ENCODE data around the gene SART1.
A peak's percentile ranks its signal among the peaks of the same experiment; 100 is the strongest.
"Not testable (repeated sequence)": the region's sequence is repeated elsewhere in the genome, so short reads cannot be mapped to it uniquely, and the experiment has no call there.

SART1 gene

GRCh38 chr11:65932558-65932919, 29.0 kb upstream of the SART1 start:
- peak; percentile 16 for DNase-seq

- no peak for DNase-seq
These were observed 27.5 kb upstream of the SART1 start for GRCh38 chr11:65934014-65934413.

GRCh38 chr11:65937766-65938165, 23.8 kb upstream of the SART1 start:
- DNase-seq, result no peak

- no peak for DNase-seq
These were observed 19.7 kb upstream of the SART1 start for GRCh38 chr11:65941720-65942310.

GRCh38 chr11:65942531-65942930, 19.0 kb upstream of the SART1 start:
- no peak for DNase-seq

- DNase-seq, result no peak
These were observed 17.3 kb upstream of the SART1 start for GRCh38 chr11:65944191-65944590.

- no peak for DNase-seq
These were observed 16.8 kb upstream of the SART1 start for GRCh38 chr11:65944767-65945166.

GRCh38 chr11:65945430-65945911, 16.1 kb upstream of the SART1 start, which contains the start of gene TSGA10IP:
Gene TSGA10IP (plus strand): TSS chr11:65945480. CDS start chr11:65945676, 196 bp downstream.
- no peak for DNase-seq

GRCh38 chr11:65945941-65946558, 15.5 kb upstream of the SART1 start:
- no peak for DNase-seq

- no peak for DNase-seq
These were observed 14.9 kb upstream of the SART1 start for GRCh38 chr11:65946655-65947054.

- no peak for DNase-seq
These were observed 14.4 kb upstream of the SART1 start for GRCh38 chr11:65947133-65947532.

GRCh38 chr11:65947603-65948125, 13.9 kb upstream of the SART1 start:
- no peak for DNase-seq

- not testable (repeated sequence) for DNase-seq
These were observed 10.8 kb upstream of the SART1 start for GRCh38 chr11:65950711-65951110.

GRCh38 chr11:65951641-65952040, 9.9 kb upstream of the SART1 start:
- not testable (repeated sequence) for DNase-seq

GRCh38 chr11:65952052-65952521, 9.4 kb upstream of the SART1 start:
- DNase-seq, result no peak

GRCh38 chr11:65953471-65953870, 8.1 kb upstream of the SART1 start:
- DNase-seq, result no peak

- no peak for DNase-seq
These were observed 6.8 kb upstream of the SART1 start for GRCh38 chr11:65954771-65955170.

GRCh38 chr11:65958291-65958690, 3.2 kb upstream of the SART1 start:
- no peak for DNase-seq

GRCh38 chr11:65958774-65959420, 2.6 kb upstream of the SART1 start:
- no peak for DNase-seq

GRCh38 chr11:65960824-65961266, 689 bp upstream of the SART1 start:
- DNase-seq, result no peak

- no peak for DNase-seq
These were observed 619 bp downstream of the SART1 start for GRCh38 chr11:65962141-65962564.

- DNase-seq, result no peak
These were observed 3.4 kb downstream of the SART1 start for GRCh38 chr11:65964906-65965305.

- no peak for DNase-seq
These were observed 4.6 kb downstream of the SART1 start for GRCh38 chr11:65965986-65966762.
